K562 (cell line): ENCODE data around the gene GP2. TPM values are rescaled to one million over a fixed set of nuclear protein-coding genes. Genes with fewer than 3 reads are reported as not detected.

Experiments
- polyA plus RNA-seq, 8 experiments: library from polyadenylated mRNA; depleted of rRNA in 4 of 8; stranded (reverse) in 5 of 8; unstranded in 3 of 8; fragments of >200 nt; fragmentation: Nextera tagmentation in 2 of 8; fragmentation: Illumina TruSeq in 1 of 8; extraction: Ambion mirVana in 2 of 8; extraction: Trizol in 1 of 8; gene quantifications; 2 replicates each; pipeline versions ENCODE4 v1.2.1 to v1.2.3, GENCODE V29; 2011 to 2014; ENCODE audit warnings: inconsistent platforms in 1 of 8, missing spikeins in 1 of 8
- total RNA-seq, 7 experiments: library from RNA; depleted of rRNA in 6 of 7; stranded (reverse); fragments of >200 nt in 6 of 7; fragmentation: Illumina TruSeq in 2 of 7; extraction: Trizol in 2 of 7; gene quantifications; 2 replicates each; pipeline versions ENCODE4 v1.2.1 to v1.2.3, GENCODE V29; 2011 to 2021; ENCODE audit warnings: low replicate concordance in 1 of 7
- TF ChIP-seq, protein P1 (sequence below), 2 experiments: fragments of 450-650 bp; formaldehyde crosslinking in 1 of 2; IDR thresholded peaks; 2 replicates each; pipeline versions ENCODE4 v1.4.0 to v1.6.1; 2014 to 2020; ENCODE audit warnings: mild to moderate bottlenecking in 2 of 2, borderline replicate concordance in 1 of 2, low read depth in 1 of 2

Gene GP2
- total and polyA plus RNA-seq, 9 of the 15 experiments (the other 6 are each of a cell fraction or from before 2014, with no cell fraction given), result 5.9 TPM; not detected in 8

DNA sequence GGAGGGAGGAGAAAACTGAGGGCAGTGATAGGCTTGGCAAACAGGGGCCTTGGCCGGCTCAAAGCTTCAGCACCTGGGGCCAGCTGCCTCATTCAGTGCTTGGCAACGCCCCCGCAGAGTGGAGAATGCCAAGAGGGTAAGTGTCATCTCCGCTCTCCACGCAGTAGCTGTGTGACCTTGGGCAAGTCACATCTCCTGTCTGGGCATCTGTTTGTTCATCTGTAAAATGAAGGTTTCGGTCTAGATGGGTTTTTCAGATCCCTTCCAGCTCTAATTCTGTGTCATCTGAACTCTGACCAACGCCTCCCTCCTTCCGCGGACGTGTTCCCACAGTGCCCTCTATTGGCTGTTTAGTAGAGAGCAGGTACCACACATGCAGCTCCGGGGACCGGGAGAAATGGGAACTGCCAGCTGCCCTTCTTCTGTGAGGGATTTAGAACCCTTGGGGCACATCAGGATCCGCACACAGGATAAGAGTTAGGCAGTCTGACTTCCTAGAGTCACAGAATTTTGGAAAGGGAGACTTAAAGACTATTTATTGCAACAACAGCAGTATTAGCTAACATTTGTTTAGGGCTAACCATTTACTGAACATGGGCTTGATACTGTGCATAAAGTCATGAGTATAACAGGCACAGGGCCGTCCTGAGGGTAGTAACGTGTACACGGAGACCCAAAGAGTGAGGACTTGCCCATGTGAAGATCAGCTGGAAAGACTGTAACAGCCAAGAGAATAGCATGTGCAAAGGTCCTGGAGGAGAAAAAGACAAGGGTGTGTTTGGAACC lies 26.8 kb downstream of the GP2 start (continued):
- TF ChIP-seq, protein P1, sequence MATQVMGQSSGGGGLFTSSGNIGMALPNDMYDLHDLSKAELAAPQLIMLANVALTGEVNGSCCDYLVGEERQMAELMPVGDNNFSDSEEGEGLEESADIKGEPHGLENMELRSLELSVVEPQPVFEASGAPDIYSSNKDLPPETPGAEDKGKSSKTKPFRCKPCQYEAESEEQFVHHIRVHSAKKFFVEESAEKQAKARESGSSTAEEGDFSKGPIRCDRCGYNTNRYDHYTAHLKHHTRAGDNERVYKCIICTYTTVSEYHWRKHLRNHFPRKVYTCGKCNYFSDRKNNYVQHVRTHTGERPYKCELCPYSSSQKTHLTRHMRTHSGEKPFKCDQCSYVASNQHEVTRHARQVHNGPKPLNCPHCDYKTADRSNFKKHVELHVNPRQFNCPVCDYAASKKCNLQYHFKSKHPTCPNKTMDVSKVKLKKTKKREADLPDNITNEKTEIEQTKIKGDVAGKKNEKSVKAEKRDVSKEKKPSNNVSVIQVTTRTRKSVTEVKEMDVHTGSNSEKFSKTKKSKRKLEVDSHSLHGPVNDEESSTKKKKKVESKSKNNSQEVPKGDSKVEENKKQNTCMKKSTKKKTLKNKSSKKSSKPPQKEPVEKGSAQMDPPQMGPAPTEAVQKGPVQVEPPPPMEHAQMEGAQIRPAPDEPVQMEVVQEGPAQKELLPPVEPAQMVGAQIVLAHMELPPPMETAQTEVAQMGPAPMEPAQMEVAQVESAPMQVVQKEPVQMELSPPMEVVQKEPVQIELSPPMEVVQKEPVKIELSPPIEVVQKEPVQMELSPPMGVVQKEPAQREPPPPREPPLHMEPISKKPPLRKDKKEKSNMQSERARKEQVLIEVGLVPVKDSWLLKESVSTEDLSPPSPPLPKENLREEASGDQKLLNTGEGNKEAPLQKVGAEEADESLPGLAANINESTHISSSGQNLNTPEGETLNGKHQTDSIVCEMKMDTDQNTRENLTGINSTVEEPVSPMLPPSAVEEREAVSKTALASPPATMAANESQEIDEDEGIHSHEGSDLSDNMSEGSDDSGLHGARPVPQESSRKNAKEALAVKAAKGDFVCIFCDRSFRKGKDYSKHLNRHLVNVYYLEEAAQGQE (IDR thresholded peaks at IDR 0.05; ENCODE audit: borderline replicate concordance), result peak; percentile 59; the same call in 1 of the 2 replicates
- TF ChIP-seq, protein P1 (CRISPR knock-in tag; IDR thresholded peaks at IDR 0.05; ENCODE audit: low read depth), result no peak
